ENCODE measurements around the gene PLCD4. TPM values are rescaled to one million over a fixed set of nuclear protein-coding genes. Genes with fewer than 3 reads are reported as not detected.
A peak's percentile ranks its signal among the peaks of the same experiment; 100 is the strongest.

The PLCD4 gene
- total RNA-seq, 1 donor from 2014 or later, result 31.0 TPM

DNA sequence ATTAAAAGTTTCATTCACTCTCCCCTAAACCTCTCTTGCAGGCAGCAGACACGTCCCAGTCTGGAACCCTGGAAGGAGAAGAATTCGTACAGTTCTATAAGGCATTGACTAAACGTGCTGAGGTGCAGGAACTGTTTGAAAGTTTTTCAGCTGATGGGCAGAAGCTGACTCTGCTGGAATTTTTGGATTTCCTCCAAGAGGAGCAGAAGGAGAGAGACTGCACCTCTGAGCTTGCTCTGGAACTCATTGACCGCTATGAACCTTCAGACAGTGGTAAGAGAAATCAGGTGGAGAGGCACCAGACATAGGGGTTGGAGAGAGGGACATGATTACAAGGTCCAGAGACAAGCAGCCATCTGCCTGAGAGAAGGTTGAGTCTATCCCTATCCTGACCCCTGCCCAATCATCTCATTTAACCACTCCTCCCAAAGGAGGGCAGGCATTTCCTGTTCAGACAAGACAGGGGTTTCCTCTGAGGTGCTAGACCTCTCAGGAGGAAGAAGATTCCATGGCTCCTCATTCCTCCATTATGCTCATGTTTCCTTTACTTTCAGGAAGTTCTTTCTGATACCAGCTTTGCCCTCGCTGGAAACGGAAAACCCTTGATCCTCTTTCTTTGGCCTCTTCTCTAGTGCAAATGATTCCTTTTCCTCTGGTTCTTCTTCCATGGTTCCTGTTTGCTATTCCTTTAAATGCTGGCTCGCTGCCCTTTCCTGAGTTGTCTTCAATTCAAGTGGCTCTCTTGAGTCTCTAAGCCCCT, 15.1 kb downstream of the PLCD4 start:
- no peak for DNase-seq

DNA sequence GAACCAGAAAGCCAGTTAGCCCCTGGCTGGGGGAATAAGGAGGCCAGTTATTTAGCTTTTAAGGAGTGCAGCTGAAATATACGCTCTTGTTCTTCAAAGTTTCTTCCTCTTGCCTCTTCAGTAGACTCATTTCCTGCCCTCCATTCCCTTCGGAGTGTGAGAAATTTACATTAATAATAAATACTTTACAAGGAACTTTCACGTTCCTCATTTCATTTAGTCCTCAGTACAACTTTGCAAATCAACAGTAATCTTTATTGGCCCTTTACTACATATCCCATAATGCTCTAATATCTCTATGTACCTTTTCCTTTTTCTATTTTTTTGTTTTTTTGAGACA, 15.6 kb downstream of the PLCD4 start:
- no peak for DNase-seq

DNA sequence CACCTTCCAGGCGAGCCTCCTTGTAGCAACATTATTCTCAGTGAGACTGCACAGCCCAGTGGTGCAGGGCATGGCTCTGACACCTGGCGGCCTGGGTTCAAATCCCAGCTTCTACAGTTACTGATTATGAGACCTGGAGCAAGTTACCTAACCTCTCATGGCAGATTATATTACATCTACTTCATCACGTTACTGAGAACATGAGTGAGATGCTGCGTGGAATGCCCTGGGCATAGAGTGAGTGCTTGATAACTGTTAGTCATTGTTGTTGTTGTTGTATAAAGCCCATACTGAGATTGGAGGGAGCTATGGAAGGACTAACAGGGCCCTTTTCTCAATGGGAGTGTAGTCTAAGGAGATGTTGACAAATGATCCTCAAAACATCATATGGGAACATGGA, 18.7 kb downstream of the PLCD4 start:
- DNase-seq, result no peak

DNA sequence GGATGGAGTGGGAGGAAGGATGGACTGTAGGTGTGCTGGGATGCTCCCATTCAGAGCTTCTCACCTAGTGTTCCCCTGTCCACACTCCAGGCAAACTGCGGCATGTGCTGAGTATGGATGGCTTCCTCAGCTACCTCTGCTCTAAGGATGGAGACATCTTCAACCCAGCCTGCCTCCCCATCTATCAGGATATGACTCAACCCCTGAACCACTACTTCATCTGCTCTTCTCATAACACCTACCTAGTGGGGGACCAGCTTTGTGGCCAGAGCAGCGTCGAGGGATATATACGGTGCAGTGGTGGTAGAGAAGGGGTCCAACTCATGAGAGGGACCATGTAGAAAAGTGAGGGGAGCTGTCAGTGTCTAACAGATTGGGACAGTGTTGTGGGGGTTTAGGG, 20.2 kb downstream of the PLCD4 start:
- no peak for DNase-seq

DNA sequence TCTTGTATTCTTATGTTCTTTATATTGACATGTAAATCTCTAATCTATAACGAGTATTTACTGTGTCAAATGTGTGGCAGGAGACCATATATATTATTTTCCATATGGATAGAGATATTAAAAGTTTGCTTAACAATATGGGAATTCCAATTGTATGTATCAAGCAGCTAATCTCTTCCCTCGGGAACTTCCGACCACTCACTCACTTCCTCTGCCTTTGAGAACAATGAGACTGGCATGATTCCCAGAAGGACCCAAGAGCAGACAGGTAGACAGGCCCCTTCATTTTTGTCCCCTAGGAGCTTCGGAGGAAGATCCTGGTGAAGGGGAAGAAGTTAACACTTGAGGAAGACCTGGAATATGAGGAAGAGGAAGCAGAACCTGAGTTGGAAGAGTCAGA, 24.1 kb downstream of the PLCD4 start:
- DNase-seq, result no peak

DNA sequence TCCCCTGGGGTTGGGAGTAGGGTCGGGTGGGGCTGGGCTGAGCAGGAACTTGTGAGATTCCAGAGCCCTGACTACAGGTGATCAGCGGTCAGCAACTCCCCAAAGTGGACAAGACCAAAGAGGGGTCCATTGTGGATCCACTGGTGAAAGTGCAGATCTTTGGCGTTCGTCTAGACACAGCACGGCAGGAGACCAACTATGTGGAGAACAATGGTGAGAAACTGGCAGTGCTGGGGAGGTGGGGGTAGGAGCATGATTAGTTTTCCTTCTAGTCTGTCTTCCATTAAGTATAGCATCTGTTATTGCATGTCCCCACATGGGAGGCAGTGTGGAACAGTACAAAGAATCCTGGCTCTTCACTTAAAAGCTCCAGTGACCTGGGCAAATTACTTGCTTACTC, 28.0 kb downstream of the PLCD4 start:
- DNase-seq, result no peak

DNA sequence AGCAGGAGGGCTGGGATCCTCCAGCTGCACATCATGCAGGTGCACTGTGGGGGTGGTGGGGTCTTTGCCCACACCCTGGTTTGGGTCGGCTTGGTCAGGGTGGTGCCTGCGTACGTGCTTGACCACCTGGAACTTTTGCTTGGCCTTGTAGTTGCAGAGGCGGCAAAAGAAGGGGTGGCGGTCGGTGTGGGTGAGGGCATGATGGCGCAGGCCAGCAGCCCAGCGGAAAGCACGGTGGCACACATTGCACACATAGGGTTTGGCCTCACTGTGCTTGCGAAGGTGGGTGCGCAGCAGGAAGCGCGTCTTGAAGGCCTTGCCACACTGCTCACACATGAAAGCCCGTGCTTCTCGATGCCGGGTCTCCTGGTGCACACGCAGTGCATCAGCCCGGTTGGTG, 30.7 kb downstream of the PLCD4 start:
- no peak for DNase-seq

DNA sequence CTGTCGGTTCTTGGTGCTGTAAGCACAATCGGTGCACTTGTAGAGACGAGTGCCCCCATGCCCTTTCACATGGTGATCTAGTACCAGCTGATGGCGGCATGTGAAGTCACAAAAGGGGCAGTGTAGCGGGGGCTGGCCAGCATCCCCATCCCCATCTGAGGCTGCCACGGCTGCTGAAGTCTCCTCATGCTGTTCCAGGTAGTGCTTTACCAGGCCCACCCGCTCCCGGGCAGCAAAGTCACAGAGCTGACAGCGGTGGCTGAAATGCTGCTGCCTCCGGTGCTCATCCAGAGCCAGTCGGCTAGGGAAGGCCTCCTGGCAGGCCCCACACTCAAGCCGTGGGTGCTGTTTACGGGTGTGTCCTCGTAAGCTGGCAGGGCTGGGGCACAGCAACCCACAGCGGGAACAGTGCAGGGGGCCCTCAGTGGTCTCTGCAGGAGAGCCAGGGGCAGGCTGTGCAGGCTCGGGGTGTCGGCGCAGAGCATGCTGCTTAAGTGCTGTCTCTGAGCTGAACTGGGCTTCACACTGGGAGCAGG, 34.5 kb downstream of the PLCD4 start:
- DNase-seq, result no peak

DNA sequence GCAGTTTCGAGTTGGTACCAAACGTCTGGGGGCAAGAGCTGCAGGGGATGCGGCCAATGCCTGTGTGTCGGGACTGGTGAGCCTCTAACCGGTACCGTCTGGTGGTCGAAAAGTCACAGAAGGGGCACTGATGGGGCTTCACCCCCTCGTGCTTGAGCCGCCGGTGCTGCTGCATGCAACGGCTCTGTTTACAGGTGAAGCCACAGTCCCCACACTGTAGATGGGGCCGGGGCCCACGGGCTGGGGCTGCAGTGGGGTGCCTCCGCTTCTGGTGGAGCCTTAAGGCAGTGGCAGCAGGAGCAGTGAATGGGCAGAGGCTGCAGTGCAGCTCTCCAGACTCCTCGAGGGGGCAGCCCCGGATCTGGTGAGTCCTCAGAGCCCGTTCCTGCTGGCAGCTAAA, 35.1 kb downstream of the PLCD4 start:
- DNase-seq, result no peak

DNA sequence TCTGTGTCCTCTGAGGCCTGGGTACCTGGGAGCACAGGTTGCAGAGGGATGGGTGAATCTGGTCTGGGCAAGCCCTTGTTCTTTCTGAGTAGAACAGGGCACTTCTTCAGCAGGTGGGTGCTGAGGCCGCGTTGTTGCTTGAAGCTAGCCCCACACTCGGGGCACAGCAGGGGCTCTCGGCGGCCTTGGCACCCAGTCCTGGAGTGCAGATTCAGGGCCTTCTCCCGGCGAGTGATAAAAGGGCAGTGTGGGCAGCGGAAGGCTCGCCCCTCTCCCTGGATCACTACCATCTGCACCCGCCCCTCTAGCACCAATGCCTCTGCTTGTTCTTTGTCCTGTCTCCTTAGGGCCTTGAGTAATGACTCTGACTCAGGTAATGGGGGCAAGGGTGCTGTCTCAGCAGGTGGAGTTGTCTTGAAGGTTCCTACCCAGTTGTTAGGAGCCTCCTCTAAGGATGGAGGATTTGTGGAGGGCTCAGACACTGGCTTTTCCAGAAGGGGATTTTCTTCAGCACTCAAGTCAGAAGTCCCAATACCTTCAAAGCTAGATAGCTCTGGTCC, 36.1 kb downstream of the PLCD4 start:
- DNase-seq, result no peak

DNA sequence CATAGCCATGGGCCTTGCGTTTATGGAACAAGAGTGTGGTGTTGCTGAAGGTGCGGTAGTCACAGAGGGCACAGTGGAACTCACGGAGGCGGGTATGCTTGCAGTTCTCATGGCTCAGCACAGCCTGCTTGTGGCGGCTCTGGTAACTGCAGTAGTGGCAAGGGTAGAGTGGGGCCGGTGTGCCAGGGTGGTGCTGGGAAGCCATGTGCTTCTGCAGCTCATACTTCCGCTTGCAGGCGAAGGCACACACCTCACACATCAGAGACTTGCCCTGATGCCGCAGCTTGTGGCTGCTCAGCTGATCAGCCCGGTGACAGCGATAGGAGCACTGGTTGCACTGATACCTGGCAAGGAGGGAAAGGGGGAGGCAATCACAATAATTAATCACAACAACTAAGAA, 37.0 kb downstream of the PLCD4 start:
- no peak for DNase-seq

DNA sequence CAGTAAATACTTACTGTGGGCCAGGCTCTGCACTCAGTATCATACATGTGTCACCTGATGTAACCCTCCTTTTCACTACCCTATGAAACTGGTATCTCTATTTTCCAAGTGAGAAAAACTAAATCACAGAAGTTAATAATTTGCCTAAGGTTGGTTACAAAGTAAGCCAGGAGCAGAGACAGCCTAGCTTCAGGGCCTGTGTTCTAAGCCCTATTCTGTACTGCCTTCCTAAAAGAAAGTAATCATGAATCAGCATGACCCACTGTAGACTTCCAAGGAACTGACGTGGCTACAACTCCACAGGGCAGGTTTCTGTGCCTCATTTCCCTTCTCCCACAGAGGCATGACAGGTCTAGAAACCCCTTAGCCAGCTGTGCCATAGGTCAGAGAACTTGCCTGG, 37.4 kb downstream of the PLCD4 start:
- DNase-seq, result no peak

DNA sequence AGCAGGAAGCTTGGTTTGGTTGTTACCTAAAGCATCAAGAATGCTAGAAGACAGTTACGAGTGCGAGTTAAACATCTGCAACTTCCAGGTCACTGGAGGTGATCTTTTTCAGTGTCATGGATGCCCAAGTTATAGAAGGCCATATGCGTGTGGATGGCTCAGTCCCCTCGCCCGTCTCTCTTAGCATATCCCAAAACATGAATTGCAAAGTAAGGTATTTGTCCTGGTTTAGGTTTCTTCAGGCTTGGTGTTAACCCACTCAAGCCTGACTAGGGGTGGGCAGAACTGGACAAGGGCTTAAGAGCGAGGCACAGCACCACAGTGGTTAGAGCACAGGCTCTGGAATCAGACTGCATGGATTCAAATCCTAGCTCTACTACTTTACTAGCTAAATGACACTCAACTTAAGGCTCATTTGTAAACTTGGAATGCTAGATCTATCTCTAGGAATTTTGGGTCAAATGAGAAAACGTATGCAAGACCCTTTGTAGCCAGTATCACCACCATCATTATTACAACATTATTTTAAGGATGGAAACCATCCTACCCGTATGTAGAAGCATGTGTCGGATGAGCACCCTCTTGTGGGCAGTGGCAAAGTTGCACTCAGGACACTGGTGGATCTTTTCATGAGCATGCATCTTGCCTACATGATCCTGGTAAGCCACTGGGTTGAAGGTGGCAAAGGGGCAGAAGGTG, 40.5 kb downstream of the PLCD4 start:
- DNase-seq, result peak; percentile 75

DNA sequence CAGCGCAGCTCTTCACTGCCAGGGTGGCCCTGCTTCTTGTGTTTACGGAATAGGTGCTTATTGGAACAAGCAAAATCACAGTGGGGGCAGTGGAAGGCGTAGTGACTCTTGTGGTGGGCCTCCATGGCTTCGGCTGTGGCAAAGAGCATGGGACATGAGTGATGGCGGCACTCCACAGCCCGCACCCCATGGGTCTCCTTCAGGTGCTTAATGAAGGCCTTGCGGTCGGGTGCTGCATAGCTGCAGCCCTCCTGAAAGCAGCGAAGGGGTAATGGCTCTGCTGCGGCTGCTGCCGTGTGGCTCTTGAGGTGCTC, 41.0 kb downstream of the PLCD4 start:
- no peak for DNase-seq

DNA sequence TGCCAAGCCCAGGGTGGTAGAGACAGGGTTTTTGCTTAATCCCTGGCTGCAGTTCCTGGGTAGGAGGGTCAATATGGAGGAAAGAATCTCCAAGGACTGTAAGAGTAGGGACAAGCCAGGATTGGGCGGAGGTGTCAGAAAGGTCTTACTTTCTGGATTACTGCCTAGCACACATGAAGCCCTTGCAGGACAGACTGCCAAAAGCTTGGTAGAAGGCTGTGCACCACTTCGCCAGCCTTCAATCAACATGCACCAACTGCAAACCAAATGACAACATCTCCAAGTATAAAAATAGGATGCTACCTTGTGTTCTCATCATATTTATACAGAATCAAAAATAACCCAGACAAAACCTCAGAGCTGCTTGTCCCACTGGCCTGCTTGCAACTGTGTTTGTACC, 48.1 kb downstream of the PLCD4 start:
- peak; percentile 51 for DNase-seq

DNA sequence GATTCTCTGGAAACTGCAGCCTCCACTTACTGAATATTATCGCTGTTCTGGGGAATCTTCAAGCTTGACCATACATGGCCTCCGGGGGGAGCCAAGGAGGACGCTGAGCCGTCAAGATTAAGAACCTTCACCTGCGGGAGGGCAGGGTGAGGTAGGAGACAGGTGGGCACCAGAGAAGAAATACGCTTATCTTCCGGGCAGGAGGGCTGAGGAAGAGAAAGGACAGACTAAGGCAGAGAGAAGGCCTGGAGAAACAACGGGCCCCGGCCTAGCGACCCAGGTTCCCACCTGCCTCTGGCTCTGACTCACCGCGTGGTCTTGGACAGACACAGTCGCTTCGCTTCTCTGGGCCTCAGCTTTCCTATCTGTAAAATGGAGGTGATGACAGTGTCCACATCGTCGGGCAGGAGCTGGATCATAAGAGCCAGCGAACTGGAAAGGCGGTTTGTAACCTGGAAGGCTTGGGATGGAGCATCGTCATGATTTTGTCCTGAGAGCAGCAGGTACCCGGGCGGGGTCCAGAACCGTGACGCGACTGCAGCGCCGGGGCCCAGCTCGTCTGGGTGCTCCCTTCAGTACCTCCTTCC, 51.1 kb downstream of the PLCD4 start:
- DNase-seq, result peak; percentile 17

DNA sequence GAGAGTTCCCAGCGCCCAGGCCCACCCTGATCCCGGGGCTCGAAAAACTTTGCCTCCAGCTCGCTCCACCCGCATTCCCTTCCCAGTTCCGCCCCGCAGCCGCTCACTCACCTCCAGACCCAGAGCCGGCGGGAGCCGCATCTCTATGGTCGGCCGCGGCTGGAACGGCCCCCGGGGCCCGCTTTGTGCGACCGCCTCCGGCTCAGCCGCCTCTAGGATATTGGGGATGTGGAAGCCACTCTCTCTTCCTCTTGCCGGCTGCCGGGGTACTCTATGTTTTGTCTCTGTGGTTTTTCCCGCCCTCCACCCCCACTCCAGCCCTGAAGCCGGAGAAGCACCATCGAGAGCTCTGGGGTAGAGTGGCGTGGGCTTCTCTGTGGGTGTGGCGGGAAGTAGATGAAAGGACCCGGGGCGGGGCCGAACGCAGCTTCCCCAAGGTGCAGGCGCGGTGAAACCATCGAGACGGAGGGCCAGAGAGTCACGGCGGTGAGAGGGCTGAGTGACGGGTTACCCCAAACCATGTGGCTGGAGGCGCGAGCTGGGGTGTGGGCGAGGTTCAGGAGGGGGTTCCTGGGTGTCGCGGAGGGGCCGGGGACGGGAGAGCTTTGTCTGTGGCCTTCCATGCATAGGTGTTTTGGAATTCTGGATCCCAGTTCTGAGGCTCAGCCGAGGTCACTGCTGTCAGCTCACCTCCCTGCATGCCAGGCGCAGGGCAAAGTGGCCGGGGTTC, 51.7 kb downstream of the PLCD4 start, which contains the start of the genes BCS1L and ZNF142:
TSS of gene BCS1L (plus strand) at position 426 of the 730 bp plus-strand sequence. CDS start 1,305 bp downstream, outside the sequence.
TSS of gene ZNF142 (minus strand) at position 366 of the 730 bp plus-strand sequence. CDS start 3,194 bp downstream, outside the sequence.
- peak; percentile 95 for DNase-seq

DNA sequence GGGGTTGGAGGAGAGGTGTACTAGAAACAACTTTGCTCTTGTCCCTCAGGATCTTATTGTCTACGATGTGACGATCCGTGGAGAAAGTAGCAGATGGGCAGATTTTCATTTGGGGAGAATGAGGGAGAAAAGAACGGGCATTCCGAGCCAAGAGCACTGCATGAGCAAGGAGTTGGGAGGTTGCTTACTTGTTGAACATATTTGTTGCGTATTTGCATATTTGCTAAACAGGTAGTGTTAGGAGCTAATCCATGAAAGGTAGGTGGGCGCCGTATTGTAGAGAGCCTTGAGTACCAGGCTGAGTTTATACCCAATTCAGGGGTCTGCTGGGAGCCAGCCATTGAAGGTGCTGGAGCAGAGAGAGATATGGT, 52.3 kb downstream of the PLCD4 start:
- no peak for DNase-seq

DNA sequence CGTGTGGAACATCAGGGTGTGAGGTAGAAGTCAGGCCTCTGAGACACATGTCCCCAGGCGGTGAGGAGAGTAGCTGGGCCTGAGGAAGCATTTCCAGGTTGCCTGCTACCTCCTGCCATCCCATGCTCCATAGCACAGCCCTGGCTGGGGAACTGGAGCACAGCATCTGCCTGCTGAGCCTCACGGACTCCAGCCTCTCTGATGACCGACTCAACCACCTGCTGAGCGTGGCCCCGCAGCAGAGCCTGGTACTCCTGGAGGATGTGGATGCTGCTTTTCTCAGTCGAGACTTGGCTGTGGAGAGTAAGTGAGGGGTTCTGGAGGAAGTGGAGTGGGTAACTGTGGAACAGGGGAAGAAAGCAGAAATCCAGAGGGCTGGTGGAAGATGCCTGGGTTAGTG, 54.7 kb downstream of the PLCD4 start:
- DNase-seq, result no peak

DNA sequence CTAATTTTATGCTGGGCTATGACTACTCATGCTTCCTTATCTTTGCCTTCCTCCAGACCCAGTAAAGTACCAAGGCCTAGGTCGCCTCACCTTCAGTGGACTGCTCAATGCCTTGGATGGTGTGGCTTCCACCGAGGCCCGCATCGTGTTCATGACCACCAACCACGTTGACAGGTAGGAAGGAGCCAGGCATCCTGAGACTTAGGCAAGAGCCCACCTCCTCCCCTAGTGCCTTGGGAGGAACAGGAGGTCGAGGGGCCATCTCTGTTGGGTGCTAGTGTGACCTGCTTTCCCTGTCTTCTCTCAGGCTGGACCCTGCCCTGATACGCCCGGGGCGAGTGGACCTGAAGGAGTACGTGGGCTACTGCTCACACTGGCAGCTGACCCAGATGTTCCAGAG, 55.1 kb downstream of the PLCD4 start:
- DNase-seq, result no peak

DNA sequence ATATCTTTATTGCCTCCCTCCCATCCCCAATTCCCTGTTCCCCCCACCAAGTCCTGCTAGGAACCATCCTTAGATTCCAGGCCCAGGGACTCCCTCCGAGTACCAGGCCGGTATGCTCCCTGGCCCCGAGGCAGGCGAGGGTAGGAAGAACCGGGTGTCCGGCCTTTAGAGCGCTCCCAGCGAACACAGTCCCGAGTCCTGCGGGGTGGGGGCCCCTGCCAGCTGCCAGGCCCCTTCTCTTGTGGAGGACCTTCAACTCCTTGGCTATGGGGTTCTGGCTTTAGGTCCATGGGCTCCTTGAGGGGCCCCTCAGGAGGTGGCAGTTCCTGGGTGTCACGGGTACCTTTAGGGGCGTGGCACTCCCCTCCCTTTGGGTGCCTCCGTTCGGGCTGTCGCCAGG, 56.2 kb downstream of the PLCD4 start:
- no peak for DNase-seq

DNA sequence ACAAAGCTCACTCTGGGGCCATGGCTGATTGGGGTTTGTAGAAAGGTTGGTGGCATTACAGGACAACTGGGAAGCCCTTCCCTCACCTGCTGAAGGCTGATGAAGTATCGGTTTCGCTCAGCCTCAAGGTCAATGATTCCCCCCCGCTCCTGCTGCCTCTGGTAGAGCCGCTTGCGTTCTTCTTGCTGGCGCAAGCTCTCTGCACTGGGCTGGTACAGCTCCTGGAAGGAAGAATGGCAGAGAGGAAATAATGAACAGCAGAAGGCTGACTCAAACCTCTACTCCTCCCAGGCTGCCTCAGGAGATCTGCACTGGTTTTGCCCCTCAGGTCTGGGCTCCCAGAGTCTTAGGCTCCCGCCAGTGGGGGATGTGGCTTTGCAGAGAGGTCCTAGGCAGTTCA, 57.0 kb downstream of the PLCD4 start:
- DNase-seq, result no peak
